Mesothelial cell of epicardium (in vitro differentiated cells): ENCODE data around the gene SLC25A33. TPM values are rescaled to one million over a fixed set of nuclear protein-coding genes. Genes with fewer than 3 reads are reported as not detected.

Experiments used
- DNase-seq, 2 experiments: peaks; one replicate each; pipeline ENCODE4 v3.0.0; 2021; ENCODE audit warnings: low spot score in 2 of 2; ENCODE audit not compliant: unreplicated experiment in 2 of 2
- H3K27ac Mint-ChIP-seq: 2 replicates; pipeline ENCODE4 v1.8.0; 2021; ENCODE audit warnings: mixed read lengths
- H3K27me3 Mint-ChIP-seq: 2 replicates; pipeline ENCODE4 v1.8.0; 2021; ENCODE audit warnings: low read depth, mixed read lengths
- H3K36me3 Mint-ChIP-seq: 2 replicates; pipeline ENCODE4 v1.8.0; 2021; ENCODE audit warnings: mixed read lengths
- H3K4me1 Mint-ChIP-seq: 2 replicates; pipeline ENCODE4 v1.8.0; 2021; ENCODE audit warnings: mixed read lengths
- H3K4me3 Mint-ChIP-seq: 2 replicates; pipeline ENCODE4 v1.8.0; 2021; ENCODE audit warnings: mild to moderate bottlenecking, moderate library complexity, mixed read lengths
- H3K9me3 Mint-ChIP-seq: 2 replicates; pipeline ENCODE4 v1.8.0; 2021; ENCODE audit warnings: mixed read lengths
- CTCF ChIP-seq: fragments of 200-600 bp; sonication (generic); IDR thresholded peaks from one replicate; pipeline ENCODE4 v1.5.0; 2021; ENCODE audit warnings: antibody characterized with exemption; ENCODE audit not compliant: unreplicated experiment
- total RNA-seq: library from RNA; stranded (reverse); gene quantifications from 3 replicates; pipeline ENCODE4 v1.2.1, GENCODE V29; 2021

The SLC25A33 gene
- total RNA-seq, 1 donor from 2014 or later = 4.7 TPM

DNA sequence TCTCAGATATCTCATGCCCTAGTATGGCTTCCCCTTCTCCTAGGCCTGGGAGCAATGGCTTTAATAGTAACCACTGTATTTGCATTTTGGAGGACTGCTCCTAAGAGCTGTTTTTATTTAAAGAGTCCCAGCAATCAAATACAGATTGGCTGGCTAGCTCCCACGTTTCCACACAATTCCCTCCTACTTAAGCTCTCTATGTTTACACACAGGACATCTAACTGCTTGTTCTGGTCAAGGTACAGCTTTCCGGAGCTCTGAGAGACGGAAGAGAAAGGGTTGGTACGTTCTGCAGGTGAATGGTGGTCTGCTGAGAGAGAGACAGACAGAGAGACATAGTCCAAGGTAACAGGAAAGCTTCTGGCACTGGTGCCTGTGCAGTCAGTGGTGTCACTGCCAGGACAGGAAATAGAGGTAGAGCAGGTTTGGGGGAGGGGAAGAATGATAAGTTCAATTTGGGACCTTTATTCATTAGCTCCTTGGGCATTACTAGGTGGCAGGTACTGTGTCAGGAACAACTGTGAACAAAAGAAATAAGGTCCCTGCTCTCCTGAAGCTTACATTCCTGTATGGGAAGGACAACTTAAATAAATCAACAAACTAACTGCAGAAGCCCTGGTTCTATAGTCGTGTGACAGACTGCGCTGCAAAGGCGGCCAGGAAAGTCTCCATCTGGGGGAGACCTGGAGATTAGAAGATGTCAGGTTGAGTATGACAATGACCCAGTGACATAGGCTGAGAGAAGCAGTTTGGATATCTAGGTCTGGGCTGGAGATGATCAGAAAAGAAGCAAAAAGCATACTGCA, 1.2 kb upstream of the SLC25A33 start:
- H3K4me1 Mint-ChIP-seq = peaks cover 31% of the 10 kb centered on the region
- no peaks in the 10 kb centered on the region for H3K9me3 Mint-ChIP-seq
- DNase-seq = no peak
- H3K36me3 Mint-ChIP-seq = no peaks in the 10 kb centered on the region
- peak overlapping the region; percentile 84 for H3K27ac Mint-ChIP-seq
- no peak for TF ChIP-seq CTCF
- no peaks in the 10 kb centered on the region for H3K27me3 Mint-ChIP-seq
- no peak overlapping the region for H3K4me3 Mint-ChIP-seq

DNA sequence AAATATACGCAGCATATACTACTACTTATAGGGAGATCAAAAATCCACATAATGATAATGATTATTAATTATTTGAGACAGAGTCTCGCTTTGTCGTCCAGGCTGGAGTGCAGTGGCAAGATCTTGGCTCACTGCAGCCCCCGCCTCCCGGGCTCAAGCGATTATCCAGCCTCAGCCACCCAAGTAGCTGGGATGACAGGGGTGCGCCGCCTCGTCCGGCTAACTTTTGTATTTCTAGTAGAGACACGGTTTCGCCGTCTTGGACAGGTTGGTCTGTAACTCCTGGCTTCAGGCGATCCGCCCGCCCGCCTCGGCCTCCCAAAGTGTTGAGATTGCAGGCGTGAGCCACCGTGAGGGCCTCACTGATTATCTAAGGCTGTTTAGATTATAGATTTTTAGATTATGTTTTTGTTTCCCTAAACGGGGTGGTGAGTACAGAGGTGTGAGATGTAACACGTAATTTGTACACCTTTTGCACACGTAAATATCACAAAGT, 548 bp upstream of the SLC25A33 start:
- H3K27me3 Mint-ChIP-seq = no peaks in the 10 kb centered on the region
- peak overlapping the region; percentile 87 for H3K27ac Mint-ChIP-seq
- no peak for TF ChIP-seq CTCF
- peak overlapping the region; percentile 63 for H3K4me3 Mint-ChIP-seq
- H3K9me3 Mint-ChIP-seq = no peaks in the 10 kb centered on the region
- no peaks in the 10 kb centered on the region for H3K36me3 Mint-ChIP-seq
- peaks cover 29% of the 10 kb centered on the region for H3K4me1 Mint-ChIP-seq
- DNase-seq = no peak

- peaks cover 29% of the 10 kb centered on the region for H3K4me1 Mint-ChIP-seq
- peak overlapping the region; percentile 89 for H3K27ac Mint-ChIP-seq
- TF ChIP-seq CTCF = no peak
- peak overlapping the region; percentile 88 for H3K4me3 Mint-ChIP-seq
- no peaks in the 10 kb centered on the region for H3K9me3 Mint-ChIP-seq
- H3K36me3 Mint-ChIP-seq = no peaks in the 10 kb centered on the region
- DNase-seq = peak; percentile 30 to 51
- H3K27me3 Mint-ChIP-seq = no peaks in the 10 kb centered on the region
Measured at GRCh38 chr1:9539829-9540550, 725 bp downstream of the SLC25A33 start.

- no peaks in the 10 kb centered on the region for H3K27me3 Mint-ChIP-seq
- no peak for TF ChIP-seq CTCF
- DNase-seq = no peak
- no peak overlapping the region for H3K4me3 Mint-ChIP-seq
- no peaks in the 10 kb centered on the region for H3K36me3 Mint-ChIP-seq
- peaks cover 31% of the 10 kb centered on the region for H3K4me1 Mint-ChIP-seq
- no peaks in the 10 kb centered on the region for H3K9me3 Mint-ChIP-seq
- peak overlapping the region; percentile 2 for H3K27ac Mint-ChIP-seq
Measured at GRCh38 chr1:9542430-9542829, 3.2 kb downstream of the SLC25A33 start.

DNA sequence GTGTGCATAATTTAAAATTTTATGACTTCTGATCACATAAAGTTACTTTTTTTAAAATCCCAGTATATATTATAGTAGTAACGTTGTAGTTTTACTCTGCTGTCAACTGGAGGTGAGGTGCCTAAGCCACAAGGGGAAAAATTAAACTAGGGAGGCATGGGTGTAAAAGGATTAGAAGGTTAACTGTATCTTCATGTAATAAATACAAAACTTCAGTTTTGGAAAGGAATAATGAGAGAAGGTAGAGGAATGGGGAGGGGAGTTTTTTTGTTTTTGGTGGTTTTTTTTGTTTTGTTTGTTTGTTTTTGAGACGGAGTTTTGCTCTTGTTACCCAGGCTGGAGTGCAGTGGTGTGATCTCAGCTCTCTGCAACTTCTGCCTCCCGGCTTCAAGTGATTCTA, 5.7 kb downstream of the SLC25A33 start:
- H3K4me3 Mint-ChIP-seq = no peak overlapping the region

More for the DNA sequence above, 5.7 kb downstream of the SLC25A33 start:
- DNase-seq = no peak
- Mint-ChIP-seq H3K9me3 (no peaks in the 10 kb centered on the region), H3K27me3 (no peaks in the 10 kb centered on the region), H3K36me3 (no peaks in the 10 kb centered on the region), H3K27ac (peak overlapping the region; percentile 23), H3K4me1 (peaks cover 18% of the 10 kb centered on the region)
- no peak for TF ChIP-seq CTCF
